Naive thymus-derived CD4-positive, alpha-beta T cell (primary cell): Measurements from ENCODE around the gene YEATS4. TPM values are rescaled to one million over a fixed set of nuclear protein-coding genes. Genes with fewer than 3 reads are reported as not detected.
"Not testable (repeated sequence)": the region's sequence is repeated elsewhere in the genome, so short reads cannot be mapped to it uniquely, and the experiment has no call there.

ENCODE experiments used
- ATAC-seq: fragments of 150-1000 bp; cut with Tn5 transposase; 2 replicates; pipeline ENCODE4 v1.10.0; 2021; ENCODE audit warnings: mild to moderate bottlenecking, moderate library complexity
- CTCF ChIA-PET: fragments of 350-600 bp; sonication (Branson Sonifier 250); formaldehyde crosslinking; loops from one replicate; lab custom pipeline; 2021; ENCODE audit warnings: antibody characterized with exemption; lab: Charles Lee
- POLR2A ChIA-PET: fragments of 350-600 bp; sonication (Branson Sonifier 250); formaldehyde crosslinking; loops from one replicate; lab custom pipeline; 2021; ENCODE audit warnings: antibody characterized with exemption, inconsistent platforms; lab: Charles Lee
- DNase-seq, 9 donors: peaks; one replicate each; pipeline versions ENCODE4 v3.0.0 to v3.0.0-alpha.2; 2020 to 2022; ENCODE audit warnings: mixed read lengths in 1 of 9
- H3K27ac ChIP-seq: one replicate; pipeline ENCODE4 v1.7.0; 2013; ENCODE audit warnings: mild to moderate bottlenecking, low read depth, low read length, moderate library complexity
- H3K27me3 ChIP-seq, 2 donors: one replicate each; pipeline ENCODE4 v1.7.0; 2013; ENCODE audit warnings: low read length in 2 of 2, mild to moderate bottlenecking in 2 of 2, moderate library complexity in 2 of 2; ENCODE audit not compliant: control insufficient read depth in 2 of 2, insufficient read depth in 2 of 2
- H3K36me3 ChIP-seq, 3 experiments: 1 replicate in 2 of 3; 2 replicates in 1 of 3; pipeline ENCODE4 v1.7.0; 2013; ENCODE audit warnings: low read length in 3 of 3, mild to moderate bottlenecking in 3 of 3, moderate library complexity in 1 of 3; ENCODE audit not compliant: insufficient read depth in 3 of 3, control insufficient read depth in 2 of 3
- H3K4me1 ChIP-seq, 2 donors: one replicate each; pipeline ENCODE4 v1.7.0; 2013; ENCODE audit warnings: low read length in 2 of 2, mild to moderate bottlenecking in 2 of 2, moderate library complexity in 1 of 2; ENCODE audit not compliant: control insufficient read depth in 2 of 2, insufficient read depth in 2 of 2
- H3K4me3 ChIP-seq: 2 replicates; pipeline ENCODE4 v1.7.0; 2013; ENCODE audit warnings: mild to moderate bottlenecking, low read length
- H3K9me3 ChIP-seq, 3 experiments: 1 replicate in 2 of 3; 2 replicates in 1 of 3; pipeline ENCODE4 v1.7.0; 2013; ENCODE audit warnings: low read length in 3 of 3; ENCODE audit not compliant: control insufficient read depth in 2 of 3
- H3K27ac Mint-ChIP-seq, 9 donors: one replicate each; pipeline ENCODE4 v1.8.0; 2020 to 2022; ENCODE audit warnings: mixed read lengths in 9 of 9, mild to moderate bottlenecking in 8 of 9, moderate library complexity in 5 of 9, inconsistent platforms in 2 of 9
- H3K27me3 Mint-ChIP-seq, 5 donors: one replicate each; pipeline ENCODE4 v1.8.0; 2021 to 2022; ENCODE audit warnings: mixed read lengths in 5 of 5, mild to moderate bottlenecking in 1 of 5
- H3K36me3 Mint-ChIP-seq, 5 donors: one replicate each; pipeline ENCODE4 v1.8.0; 2020 to 2022; ENCODE audit warnings: mixed read lengths in 5 of 5, mild to moderate bottlenecking in 3 of 5, inconsistent platforms in 1 of 5
- H3K4me1 Mint-ChIP-seq, 7 donors: one replicate each; pipeline ENCODE4 v1.8.0; 2020 to 2022; ENCODE audit warnings: mixed read lengths in 7 of 7, mild to moderate bottlenecking in 3 of 7, inconsistent platforms in 1 of 7
- H3K4me3 Mint-ChIP-seq, 10 donors: one replicate each; pipeline ENCODE4 v1.8.0; 2020 to 2022; ENCODE audit warnings: mild to moderate bottlenecking in 10 of 10, mixed read lengths in 10 of 10, moderate library complexity in 6 of 10, inconsistent platforms in 2 of 10
- H3K9me3 Mint-ChIP-seq, 11 donors: one replicate each; pipeline ENCODE4 v1.8.0; 2020 to 2022; ENCODE audit warnings: mixed read lengths in 11 of 11, mild to moderate bottlenecking in 4 of 11, inconsistent platforms in 1 of 11, moderate library complexity in 1 of 11
- intact Hi-C, 2 donors: fragments of 100-400 bp; cut with micrococcal nuclease; formaldehyde crosslinking; loops; one replicate each; pipeline ENCODE4 v1.15.1; 2023
- polyA plus RNA-seq, 2 donors: library from polyadenylated mRNA; unstranded; fragments of 300-500 nt; fragmentation: Illumina TruSeq; gene quantifications; one replicate each; pipeline ENCODE4 v1.2.3, GENCODE V29; 2021
- total RNA-seq, 6 experiments: library from RNA in 5 of 6; stranded (reverse) in 5 of 6; gene quantifications; 1 replicate in 5 of 6; 2 replicates in 1 of 6; pipeline ENCODE4 v1.2.3 and lab custom pipeline; 2021 to 2026

The YEATS4 gene
- 10 to 100 TPM; 16.5 to 34.9 (median 21.4) TPM for total RNA-seq
- polyA plus RNA-seq = 10 to 100 TPM; 55.4 to 61.0 TPM
- total RNA-seq (lab: John Stamatoyannopoulos, UW) = 16.6 reads per million, percentile 46 among the genes with 10 or more reads in this experiment

DNA sequence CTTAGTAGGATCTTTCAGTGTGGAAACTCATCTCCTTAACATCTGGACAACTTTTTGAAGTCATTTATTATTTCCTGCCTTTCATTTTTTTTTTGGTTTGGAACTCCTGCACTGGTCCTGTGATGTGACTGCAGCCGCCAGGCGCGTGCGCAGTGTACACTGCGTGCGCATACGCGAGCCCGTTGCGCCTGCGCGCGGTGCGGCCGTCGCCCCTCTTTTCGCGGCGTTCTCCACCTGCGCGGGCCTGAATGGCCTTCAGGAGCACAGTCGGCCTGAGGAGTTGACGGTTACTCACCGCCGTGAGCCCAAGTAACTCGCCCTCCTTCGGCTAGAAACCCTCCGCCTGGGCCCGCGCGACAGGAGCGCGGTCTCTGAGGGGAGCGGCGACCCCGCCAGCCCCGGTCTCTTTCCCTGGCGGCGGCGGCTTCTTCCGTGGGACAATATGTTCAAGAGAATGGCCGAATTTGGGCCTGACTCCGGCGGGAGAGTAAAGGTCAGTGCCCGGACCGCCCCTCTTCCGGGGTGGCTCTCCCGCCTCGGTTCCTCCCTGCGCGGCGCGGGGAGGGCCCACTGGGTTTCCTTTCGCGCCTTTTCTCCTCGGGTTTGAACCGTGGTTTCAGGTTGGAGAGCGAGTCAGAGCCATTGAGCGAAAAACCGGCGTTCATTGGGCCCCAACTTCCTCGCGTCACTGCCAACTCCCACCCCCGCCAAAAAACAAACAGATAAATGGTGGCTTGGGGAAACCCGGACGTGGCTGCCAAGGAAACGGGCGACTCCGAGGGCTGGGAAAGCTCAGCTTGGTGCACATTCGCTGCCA, at the start of gene YEATS4:
YEATS4 (plus strand) TSS at position 213 of the 817 bp plus-strand sequence; CDS start at position 443, 230 bp downstream.
- peak; percentile 86 for ATAC-seq
- H3K4me1 Mint-ChIP-seq = peaks cover 11 to 32% (median 25%) of the 10 kb centered on the region in 7 donors

DNA sequence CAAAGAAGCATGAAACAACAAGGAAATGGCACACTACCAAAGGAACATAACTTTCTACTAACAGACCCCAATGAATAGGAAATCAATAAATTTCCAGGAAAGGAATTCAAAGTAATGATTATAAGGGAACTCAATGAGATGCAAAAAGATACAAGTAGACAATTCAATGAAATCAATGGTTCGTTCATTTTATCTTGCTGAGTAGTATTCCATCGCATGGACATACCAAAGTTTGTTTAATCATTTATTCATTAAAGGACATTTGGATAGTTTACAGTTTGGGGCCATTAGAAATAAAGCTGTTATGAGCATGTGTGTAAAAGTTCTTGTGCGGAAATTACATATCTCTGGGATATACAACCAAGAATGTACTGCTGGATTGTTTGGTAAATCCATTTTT, 46.3 kb upstream of the YEATS4 start:
- no peaks in the 10 kb centered on the region for H3K4me1 Mint-ChIP-seq
- no peaks in the 10 kb centered on the region for H3K27me3 ChIP-seq

More for the DNA sequence above, at the start of gene YEATS4:
- peaks cover 0 to 3% (median 0%) of the 10 kb centered on the region in 11 donors for H3K9me3 Mint-ChIP-seq
- intact Hi-C loops = loop anchor here (1.0 to 5.0 kb wide), 8 partner anchors 111 to 883 kb away; partner anchors contain the start of genes CCT2 (in 2 of the 2), CPSF6 (in 2 of the 2), FRS2 (in 2 of the 2) and RAB3IP (in 2 of the 2)
- H3K27me3 Mint-ChIP-seq = peaks cover 0 to 3% (median 0%) of the 10 kb centered on the region in 5 donors
- Histone ChIP-seq H3K36me3 (peaks cover 0 to 4% (median 0%) of the 10 kb centered on the region in 3 experiments), H3K9me3 (no peaks in the 10 kb centered on the region), H3K27me3 (no peaks in the 10 kb centered on the region), H3K4me3 (peak within 1 kb of the TSS; percentile 76), H3K27ac (peak within 1 kb of the TSS; percentile 93), H3K4me1 (peaks cover 5 to 6% of the 10 kb centered on the region in 2 donors)
- DNase-seq = peak; percentile 73 to 93 (median 84)
- POLR2A ChIA-PET = interaction anchor here (0.6 to 3.0 kb wide), 3 partner anchors 21 to 30 kb away, joined by 5 to 61 read pairs (median 9); no protein-coding TSS in a partner anchor
- CTCF ChIA-PET = interaction anchor here (0.6 to 2.8 kb wide), 4 partner anchors 29 to 286 kb away, joined by 3 to 16 read pairs (median 9); no protein-coding TSS in a partner anchor
- H3K36me3 Mint-ChIP-seq = peaks cover 0 to 12% (median 8%) of the 10 kb centered on the region in 5 donors
- peak within 1 kb of the TSS; percentile 80 to 96 (median 91) for H3K27ac Mint-ChIP-seq
- H3K4me3 Mint-ChIP-seq = peak within 1 kb of the TSS; percentile 82 to 93 (median 89)

DNA sequence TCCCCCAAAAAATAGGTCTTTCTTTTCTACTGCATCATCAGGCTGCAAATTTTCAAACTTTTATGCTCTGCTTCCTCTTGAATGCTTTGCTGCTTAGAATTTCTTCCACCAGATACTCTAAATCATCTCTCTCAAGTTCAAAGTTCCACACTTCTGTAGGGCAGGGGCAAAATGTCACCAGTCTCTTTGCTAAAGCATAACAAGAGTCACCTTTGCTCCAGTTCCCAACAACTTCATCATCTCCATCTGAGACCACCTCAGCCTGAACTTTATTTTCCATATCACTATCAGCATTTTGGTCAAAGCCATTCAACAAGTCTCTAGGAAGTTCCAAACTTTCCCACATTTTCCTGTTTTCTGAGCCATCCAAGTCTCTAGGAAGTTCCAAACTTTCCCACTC, 42.8 kb upstream of the YEATS4 start:
- Mint-ChIP-seq H3K36me3 (peaks cover 0 to 16% (median 4%) of the 10 kb centered on the region in 5 donors), H3K9me3 (peaks cover 2 to 26% (median 7%) of the 10 kb centered on the region in 11 donors), H3K27me3 (peaks cover 0 to 12% (median 6%) of the 10 kb centered on the region in 5 donors)
- ATAC-seq, H3K27ac Mint-ChIP-seq, H3K4me1 Mint-ChIP-seq, H3K4me3 ChIP-seq, CTCF ChIA-PET, intact Hi-C loops, H3K27me3 ChIP-seq, H3K9me3 ChIP-seq, H3K4me3 Mint-ChIP-seq, POLR2A ChIA-PET, DNase-seq, H3K4me1 ChIP-seq, H3K36me3 ChIP-seq, H3K27ac ChIP-seq: not testable (repeated sequence)

More for the DNA sequence above, 46.3 kb upstream of the YEATS4 start:
- Mint-ChIP-seq H3K27me3 (no peaks in the 10 kb centered on the region), H3K27ac (no peak overlapping the region), H3K9me3 (peaks cover 0 to 20% (median 6%) of the 10 kb centered on the region in 11 donors), H3K36me3 (peaks cover 0 to 14% (median 4%) of the 10 kb centered on the region in 5 donors), H3K4me3 (no peak overlapping the region)
- no peak overlapping the region for H3K4me3 ChIP-seq
- ChIA-PET CTCF (no interaction called here), POLR2A (no interaction called here)
- intact Hi-C loops = no loop called here
- no peaks in the 10 kb centered on the region for H3K9me3 ChIP-seq
- no peaks in the 10 kb centered on the region for H3K4me1 ChIP-seq
- H3K27ac ChIP-seq = no peak overlapping the region
- ATAC-seq (no peak), DNase-seq (no peak)
- H3K36me3 ChIP-seq = no peaks in the 10 kb centered on the region

DNA sequence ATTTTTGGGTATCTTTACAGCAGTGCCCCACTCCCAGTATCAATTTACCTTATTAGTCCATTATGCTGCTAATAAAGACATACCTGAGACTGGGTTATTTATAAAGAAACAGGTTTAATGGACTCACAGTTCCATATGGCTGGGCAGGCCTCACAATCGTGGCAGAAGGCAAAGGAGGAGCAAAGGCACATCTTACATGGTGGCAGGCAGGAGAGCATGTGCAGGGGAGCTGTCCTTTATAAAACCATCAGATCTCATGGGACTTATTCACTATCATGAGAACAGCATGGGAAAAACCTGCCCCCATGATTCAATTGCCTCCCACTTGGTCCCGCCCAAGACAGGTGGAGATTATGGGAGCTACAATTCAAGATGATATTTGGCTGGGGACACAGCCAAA, 42.3 kb upstream of the YEATS4 start:
- intact Hi-C loops, H3K9me3 ChIP-seq, H3K4me3 ChIP-seq, CTCF ChIA-PET, H3K27me3 ChIP-seq, POLR2A ChIA-PET, H3K4me1 ChIP-seq, H3K36me3 ChIP-seq, H3K27ac ChIP-seq, H3K4me3 Mint-ChIP-seq, DNase-seq, H3K27ac Mint-ChIP-seq, ATAC-seq, H3K4me1 Mint-ChIP-seq: not testable (repeated sequence)
- peaks cover 2 to 26% (median 7%) of the 10 kb centered on the region in 11 donors for H3K9me3 Mint-ChIP-seq
- peaks cover 0 to 16% (median 4%) of the 10 kb centered on the region in 5 donors for H3K36me3 Mint-ChIP-seq
- peaks cover 0 to 12% (median 6%) of the 10 kb centered on the region in 5 donors for H3K27me3 Mint-ChIP-seq

DNA sequence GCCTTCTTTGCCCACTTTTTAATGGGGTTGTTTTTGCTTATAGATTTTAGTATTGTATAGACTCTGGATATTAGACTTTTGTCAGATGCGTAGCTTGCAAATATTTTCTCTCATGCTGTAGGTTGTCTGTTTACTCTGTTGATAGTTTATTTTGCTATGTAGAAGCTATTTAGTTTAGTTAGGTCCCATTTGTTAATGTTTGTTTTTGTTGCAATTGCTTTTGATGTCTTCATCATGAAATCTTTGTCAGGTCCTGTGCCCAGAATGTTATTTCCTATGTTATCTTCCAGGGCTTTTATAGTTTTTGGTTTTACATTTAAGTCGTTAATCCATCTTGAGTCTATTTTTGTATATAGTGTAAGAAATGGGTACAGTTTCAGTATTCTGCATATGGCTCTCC, 41.3 kb upstream of the YEATS4 start:
- ChIA-PET CTCF (no interaction called here), POLR2A (interaction anchor here (0.6 kb wide), 1 partner anchor 181 kb away, joined by 4 read pairs; no protein-coding TSS in a partner anchor)

DNA sequence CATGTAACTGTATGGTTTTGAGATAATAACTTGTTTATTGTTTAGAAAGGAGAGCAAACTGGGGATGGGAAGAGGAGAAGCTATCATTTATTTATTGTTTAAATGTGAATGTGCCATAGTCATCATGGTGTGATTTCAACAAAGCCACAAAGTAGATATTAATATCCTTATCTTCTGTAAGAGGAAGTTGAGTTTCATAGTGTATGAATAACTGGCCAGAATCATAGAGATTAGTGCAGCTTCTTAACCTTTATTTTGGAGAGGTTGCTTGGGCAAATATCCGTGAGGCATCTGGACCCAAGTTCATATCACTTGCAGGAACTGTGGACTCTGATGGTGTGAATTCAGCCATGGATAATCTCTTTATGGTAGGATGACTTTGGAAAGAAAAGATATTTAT, 38.2 kb upstream of the YEATS4 start:
- Mint-ChIP-seq H3K27me3 (peaks cover 0 to 27% (median 6%) of the 10 kb centered on the region in 5 donors), H3K27ac (no peak overlapping the region), H3K4me3 (no peak overlapping the region), H3K36me3 (peaks cover under 1 to 12% (median 5%) of the 10 kb centered on the region in 5 donors), H3K4me1 (peaks cover 4 to 24% (median 15%) of the 10 kb centered on the region in 7 donors), H3K9me3 (peaks cover 0 to 21% (median 9%) of the 10 kb centered on the region in 11 donors)
- ATAC-seq (peak; percentile 65), DNase-seq (no peak)
- Histone ChIP-seq H3K27me3 (no peaks in the 10 kb centered on the region), H3K27ac (no peak overlapping the region), H3K4me3 (no peak overlapping the region), H3K4me1 (peaks cover 0 to 7% of the 10 kb centered on the region in 2 donors), H3K9me3 (no peaks in the 10 kb centered on the region), H3K36me3 (no peaks in the 10 kb centered on the region)
- POLR2A ChIA-PET = interaction anchor here (0.8 kb wide), 1 partner anchor 9 kb away, joined by 9 read pairs; no protein-coding TSS in a partner anchor
- intact Hi-C loops = no loop called here
- CTCF ChIA-PET = no interaction called here

More for the DNA sequence above, 41.3 kb upstream of the YEATS4 start:
- intact Hi-C loops = no loop called here
- ATAC-seq (no peak), DNase-seq (no peak)
- Mint-ChIP-seq H3K27ac (no peak overlapping the region), H3K4me1 (peaks cover 0 to 4% (median 0%) of the 10 kb centered on the region in 7 donors), H3K36me3 (peaks cover 0 to 16% (median 4%) of the 10 kb centered on the region in 5 donors), H3K27me3 (peaks cover 0 to 13% (median 6%) of the 10 kb centered on the region in 5 donors), H3K9me3 (peaks cover 2 to 26% (median 9%) of the 10 kb centered on the region in 11 donors), H3K4me3 (no peak overlapping the region)
- Histone ChIP-seq H3K4me1 (no peaks in the 10 kb centered on the region), H3K4me3 (no peak overlapping the region), H3K9me3 (no peaks in the 10 kb centered on the region), H3K27me3 (no peaks in the 10 kb centered on the region), H3K27ac (no peak overlapping the region), H3K36me3 (no peaks in the 10 kb centered on the region)
